OCI-LY7 (cell line): ENCODE results near the gene FOXP1.

Experiments
- EZH2phosphoT487 ChIP-seq: fragments of 200-600 bp; sonication (generic); IDR thresholded peaks from 2 replicates; pipeline ENCODE4 v1.6.1; 2018; ENCODE audit warnings: low read depth, borderline replicate concordance, mild to moderate bottlenecking, mixed run types, antibody characterized with exemption, low read length, moderate library complexity, mixed read lengths
- TF ChIP-seq, protein P1 (sequence below): fragments of 200-600 bp; sonication (generic); conservative IDR thresholded peaks from 2 replicates; pipeline ENCODE4 v1.5.1; 2014; ENCODE audit warnings: mild to moderate bottlenecking, antibody characterized with exemption, low read length, moderate library complexity, mixed read lengths

- TF ChIP-seq, protein P1, sequence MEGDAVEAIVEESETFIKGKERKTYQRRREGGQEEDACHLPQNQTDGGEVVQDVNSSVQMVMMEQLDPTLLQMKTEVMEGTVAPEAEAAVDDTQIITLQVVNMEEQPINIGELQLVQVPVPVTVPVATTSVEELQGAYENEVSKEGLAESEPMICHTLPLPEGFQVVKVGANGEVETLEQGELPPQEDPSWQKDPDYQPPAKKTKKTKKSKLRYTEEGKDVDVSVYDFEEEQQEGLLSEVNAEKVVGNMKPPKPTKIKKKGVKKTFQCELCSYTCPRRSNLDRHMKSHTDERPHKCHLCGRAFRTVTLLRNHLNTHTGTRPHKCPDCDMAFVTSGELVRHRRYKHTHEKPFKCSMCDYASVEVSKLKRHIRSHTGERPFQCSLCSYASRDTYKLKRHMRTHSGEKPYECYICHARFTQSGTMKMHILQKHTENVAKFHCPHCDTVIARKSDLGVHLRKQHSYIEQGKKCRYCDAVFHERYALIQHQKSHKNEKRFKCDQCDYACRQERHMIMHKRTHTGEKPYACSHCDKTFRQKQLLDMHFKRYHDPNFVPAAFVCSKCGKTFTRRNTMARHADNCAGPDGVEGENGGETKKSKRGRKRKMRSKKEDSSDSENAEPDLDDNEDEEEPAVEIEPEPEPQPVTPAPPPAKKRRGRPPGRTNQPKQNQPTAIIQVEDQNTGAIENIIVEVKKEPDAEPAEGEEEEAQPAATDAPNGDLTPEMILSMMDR, result no peak
- TF ChIP-seq EZH2phosphoT487, result no peak
Observed at GRCh38 chr3:71231680-71232079, 351.8 kb downstream of the FOXP1 start.
